Measurements from ENCODE around the gene FOXJ3. TPM values are rescaled to one million over a fixed set of nuclear protein-coding genes. Genes with fewer than 3 reads are reported as not detected.
A peak's percentile ranks its signal among the peaks of the same experiment; 100 is the strongest.

FOXJ3 gene
- total RNA-seq, 2 donors from 2014 or later: 36.7 to 38.6 TPM

GRCh38 chr1:42259739-42260064, 75.3 kb downstream of the FOXJ3 start:
- H3K4me3 ChIP-seq: no peak overlapping the region
- peaks cover 0 to 31% of the 10 kb centered on the region in 2 donors for H3K4me1 ChIP-seq
- no peaks in the 10 kb centered on the region for H3K36me3 ChIP-seq
- peak overlapping the region; percentile 33 to 46 for H3K27ac ChIP-seq
- no peaks in the 10 kb centered on the region for H3K27me3 ChIP-seq
- H3K9me3 ChIP-seq: no peaks in the 10 kb centered on the region
- DNase-seq (ENCODE audit: low spot score): no peak
- no peak for TF ChIP-seq CTCF (IDR thresholded peaks at IDR 0.05)

- no peak for TF ChIP-seq CTCF (IDR thresholded peaks at IDR 0.05)
- H3K4me1 ChIP-seq: peaks cover 0 to 31% of the 10 kb centered on the region in 2 donors
- H3K9me3 ChIP-seq: no peaks in the 10 kb centered on the region
- H3K27ac ChIP-seq: peak overlapping the region; percentile 33 to 46
- H3K36me3 ChIP-seq: no peaks in the 10 kb centered on the region
- no peak overlapping the region for H3K4me3 ChIP-seq
- no peaks in the 10 kb centered on the region for H3K27me3 ChIP-seq
- no peak for DNase-seq (ENCODE audit: low spot score)
Measured at GRCh38 chr1:42259059-42259738, 75.8 kb downstream of the FOXJ3 start.

GRCh38 chr1:42258218-42258617, 76.8 kb downstream of the FOXJ3 start:
- Histone ChIP-seq H3K36me3 (no peaks in the 10 kb centered on the region), H3K4me3 (no peak overlapping the region), H3K9me3 (no peaks in the 10 kb centered on the region), H3K27ac (peak overlapping the region in 1 of 2 donors; percentile 20), H3K27me3 (no peaks in the 10 kb centered on the region), H3K4me1 (peaks cover 0 to 31% of the 10 kb centered on the region in 2 donors)
- no peak for DNase-seq (ENCODE audit: low spot score)
- TF ChIP-seq CTCF (IDR thresholded peaks at IDR 0.05): no peak

DNA sequence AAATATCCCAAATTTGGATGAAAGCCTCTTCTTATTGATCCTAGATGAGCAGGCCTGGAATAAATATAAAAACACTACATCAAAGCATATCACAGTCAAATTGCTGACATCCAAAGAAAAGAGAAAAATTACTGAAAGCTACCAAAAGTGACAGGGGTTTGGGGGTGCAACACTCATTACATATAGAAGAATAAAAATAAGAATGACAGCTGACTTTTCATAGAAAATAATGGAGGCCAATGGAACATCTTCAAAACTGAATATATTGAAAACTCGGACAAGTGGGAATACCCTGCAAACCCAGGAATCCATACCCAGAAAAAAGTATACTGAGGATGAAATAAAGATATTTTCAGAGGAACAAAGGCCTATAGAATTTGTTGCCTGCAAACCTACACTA, 84.0 kb downstream of the FOXJ3 start:
- no peak for DNase-seq (ENCODE audit: low spot score)
- H3K36me3 ChIP-seq: no peaks in the 10 kb centered on the region
- H3K27me3 ChIP-seq: no peaks in the 10 kb centered on the region
- H3K9me3 ChIP-seq: peaks cover 0 to 4% of the 10 kb centered on the region in 2 donors
- H3K27ac ChIP-seq: no peak overlapping the region
- no peak overlapping the region for H3K4me3 ChIP-seq
- no peaks in the 10 kb centered on the region for H3K4me1 ChIP-seq
- no peak for TF ChIP-seq CTCF (IDR thresholded peaks at IDR 0.05)

DNA sequence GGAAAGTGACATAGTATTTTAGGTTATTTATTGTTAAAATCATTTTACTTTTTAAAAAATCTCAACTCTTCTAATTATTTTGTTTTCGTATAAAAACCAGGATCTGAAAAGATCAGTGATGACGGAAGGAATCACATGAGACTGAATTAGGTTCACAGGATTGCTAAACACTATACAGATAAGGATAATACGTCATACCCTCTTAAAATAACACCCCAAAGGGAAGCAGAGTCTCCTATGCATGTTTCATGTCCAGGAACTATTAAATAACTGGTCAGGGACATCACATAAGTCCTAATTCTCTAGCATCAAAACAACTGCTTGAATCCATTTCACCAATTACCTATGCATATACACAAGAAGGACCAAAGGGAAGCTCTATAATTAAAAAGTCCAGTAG, 84.9 kb downstream of the FOXJ3 start:
- H3K4me1 ChIP-seq: peaks cover 0 to 4% of the 10 kb centered on the region in 2 donors
- H3K27me3 ChIP-seq: no peaks in the 10 kb centered on the region
- TF ChIP-seq CTCF (IDR thresholded peaks at IDR 0.05): no peak
- H3K9me3 ChIP-seq: peaks cover 0 to 4% of the 10 kb centered on the region in 2 donors
- no peak overlapping the region for H3K4me3 ChIP-seq
- no peak for DNase-seq (ENCODE audit: low spot score)
- H3K27ac ChIP-seq: no peak overlapping the region
- no peaks in the 10 kb centered on the region for H3K36me3 ChIP-seq
